Retinal pigment epithelial cell (primary cell): ENCODE measurements around the gene ELFN1.

Experiments
- DNase-seq: peaks from one replicate; pipeline ENCODE4 v3.0.0-alpha.2; 2010; ENCODE audit warnings: low read depth
- H3K4me3 ChIP-seq: 2 replicates; pipeline ENCODE4 v1.5.1; 2011; ENCODE audit warnings: mild to moderate bottlenecking, low read length, control low read depth, moderate library complexity
- TF ChIP-seq, protein P1 (sequence below): conservative IDR thresholded peaks from 2 replicates; pipeline ENCODE4 v1.5.1; 2011; ENCODE audit warnings: low read depth, low read length, control low read depth, inconsistent platforms

Gene ELFN1

DNA sequence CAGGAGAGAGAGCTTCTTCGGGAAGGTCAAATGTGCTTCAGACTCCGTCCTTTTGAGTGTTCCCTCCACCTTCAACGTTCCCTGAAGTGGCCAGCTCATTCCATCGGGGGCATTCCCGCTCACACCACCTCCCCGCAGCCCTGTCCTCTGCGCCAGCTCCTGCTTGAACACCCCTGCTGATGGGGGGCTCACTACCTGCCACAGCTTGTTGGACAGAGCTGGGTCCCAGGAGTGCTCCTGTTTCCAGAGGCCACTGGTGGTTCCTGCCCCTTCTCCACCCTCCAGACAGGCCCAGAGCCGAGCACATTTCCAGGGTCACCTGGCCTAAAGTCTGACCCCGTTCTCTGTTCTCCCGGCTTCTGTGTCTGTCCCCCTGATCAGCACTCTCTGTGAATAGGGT lies 67.4 kb downstream of the ELFN1 start:
- no peak for DNase-seq
- H3K4me3 ChIP-seq, result no peak overlapping the region
- TF ChIP-seq, protein P1, sequence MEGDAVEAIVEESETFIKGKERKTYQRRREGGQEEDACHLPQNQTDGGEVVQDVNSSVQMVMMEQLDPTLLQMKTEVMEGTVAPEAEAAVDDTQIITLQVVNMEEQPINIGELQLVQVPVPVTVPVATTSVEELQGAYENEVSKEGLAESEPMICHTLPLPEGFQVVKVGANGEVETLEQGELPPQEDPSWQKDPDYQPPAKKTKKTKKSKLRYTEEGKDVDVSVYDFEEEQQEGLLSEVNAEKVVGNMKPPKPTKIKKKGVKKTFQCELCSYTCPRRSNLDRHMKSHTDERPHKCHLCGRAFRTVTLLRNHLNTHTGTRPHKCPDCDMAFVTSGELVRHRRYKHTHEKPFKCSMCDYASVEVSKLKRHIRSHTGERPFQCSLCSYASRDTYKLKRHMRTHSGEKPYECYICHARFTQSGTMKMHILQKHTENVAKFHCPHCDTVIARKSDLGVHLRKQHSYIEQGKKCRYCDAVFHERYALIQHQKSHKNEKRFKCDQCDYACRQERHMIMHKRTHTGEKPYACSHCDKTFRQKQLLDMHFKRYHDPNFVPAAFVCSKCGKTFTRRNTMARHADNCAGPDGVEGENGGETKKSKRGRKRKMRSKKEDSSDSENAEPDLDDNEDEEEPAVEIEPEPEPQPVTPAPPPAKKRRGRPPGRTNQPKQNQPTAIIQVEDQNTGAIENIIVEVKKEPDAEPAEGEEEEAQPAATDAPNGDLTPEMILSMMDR, result no peak

DNA sequence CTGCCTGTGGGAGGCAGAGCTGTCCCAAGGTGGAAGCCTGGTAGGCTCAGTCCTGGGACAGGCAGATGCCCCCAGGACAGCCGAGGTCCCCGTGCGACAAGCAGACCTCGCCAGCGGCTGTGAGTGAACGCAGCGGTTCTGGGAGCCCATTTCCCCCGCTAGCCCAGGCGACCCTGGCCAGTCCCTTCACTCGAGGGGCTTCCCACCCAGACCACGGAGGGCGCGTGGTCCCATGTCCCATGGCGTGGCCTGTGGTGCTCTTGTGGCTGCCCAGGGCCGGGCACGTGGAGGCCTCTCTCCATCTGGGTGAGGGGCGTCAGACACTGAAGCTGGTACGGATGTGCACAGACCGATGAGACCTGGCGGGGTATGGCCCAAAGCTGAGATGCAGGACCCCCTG lies 67.9 kb downstream of the ELFN1 start:
- TF ChIP-seq, protein P1, result no peak
- no peak for DNase-seq
- no peak overlapping the region for H3K4me3 ChIP-seq

DNA sequence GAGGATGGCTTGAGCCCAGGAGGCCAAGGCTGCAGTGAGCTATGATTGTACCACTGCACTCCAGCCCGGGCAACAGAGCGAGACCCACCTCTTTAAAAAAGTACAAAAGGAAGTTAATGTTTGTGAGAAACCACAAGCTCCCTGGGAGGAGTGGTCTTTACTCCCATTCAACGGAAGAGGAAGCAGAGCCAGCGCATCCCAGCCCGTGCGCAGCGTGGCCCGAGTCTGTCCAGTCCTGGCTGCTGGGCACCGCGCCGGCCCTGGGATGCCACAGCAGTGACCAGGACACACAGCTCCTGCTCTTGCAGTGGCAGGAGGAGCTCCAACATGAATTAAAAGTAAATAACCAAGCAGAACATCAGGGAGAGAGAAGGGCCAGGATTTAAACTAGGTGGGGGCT lies 68.4 kb downstream of the ELFN1 start:
- DNase-seq, result no peak
- TF ChIP-seq, protein P1, result no peak
- no peak overlapping the region for H3K4me3 ChIP-seq

DNA sequence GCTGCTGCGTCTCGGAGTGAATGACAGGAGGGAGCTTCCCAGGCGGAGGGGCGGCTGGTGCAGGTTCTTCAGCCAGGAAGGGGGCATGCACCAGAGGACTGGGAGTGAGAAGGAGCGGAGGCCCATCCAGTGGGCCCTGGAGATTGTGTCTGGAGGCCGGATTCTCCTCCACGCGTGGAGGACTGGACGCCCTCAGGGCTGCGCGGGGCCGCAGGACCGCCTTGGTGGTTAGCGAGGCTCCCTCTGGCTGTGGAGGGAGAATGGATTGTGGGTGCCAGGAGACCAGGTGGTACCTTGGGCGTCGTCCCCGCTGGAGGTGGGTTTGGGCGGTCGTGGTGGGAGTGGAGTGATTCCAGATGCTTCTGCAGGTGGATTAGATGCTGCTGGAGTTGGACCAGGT lies 68.9 kb downstream of the ELFN1 start:
- no peak for DNase-seq
- TF ChIP-seq, protein P1, result no peak

DNA sequence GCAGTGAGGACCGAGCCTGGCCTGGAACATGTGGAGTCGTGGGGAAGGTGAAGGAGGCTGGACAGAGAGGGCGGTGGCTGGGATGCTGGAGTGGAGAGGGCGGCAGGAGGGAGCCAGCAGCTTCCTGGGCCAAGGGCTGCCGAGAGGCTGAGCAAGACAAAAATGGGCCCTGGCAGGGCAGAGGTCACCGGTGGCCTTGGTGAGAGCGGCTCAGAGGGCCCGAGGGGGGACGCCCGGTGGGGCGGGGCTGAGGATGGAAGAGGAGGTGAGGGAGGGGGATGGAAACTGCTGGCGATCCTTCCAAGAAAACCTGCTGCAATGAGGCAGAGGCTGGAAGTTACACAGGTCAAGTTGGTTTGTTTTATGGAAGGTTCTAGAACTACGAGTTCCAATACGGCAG lies 69.5 kb downstream of the ELFN1 start:
- TF ChIP-seq, protein P1, result no peak
- DNase-seq, result no peak
- no peak overlapping the region for H3K4me3 ChIP-seq

More for the DNA sequence above, 68.9 kb downstream of the ELFN1 start:
- H3K4me3 ChIP-seq, result no peak overlapping the region

DNA sequence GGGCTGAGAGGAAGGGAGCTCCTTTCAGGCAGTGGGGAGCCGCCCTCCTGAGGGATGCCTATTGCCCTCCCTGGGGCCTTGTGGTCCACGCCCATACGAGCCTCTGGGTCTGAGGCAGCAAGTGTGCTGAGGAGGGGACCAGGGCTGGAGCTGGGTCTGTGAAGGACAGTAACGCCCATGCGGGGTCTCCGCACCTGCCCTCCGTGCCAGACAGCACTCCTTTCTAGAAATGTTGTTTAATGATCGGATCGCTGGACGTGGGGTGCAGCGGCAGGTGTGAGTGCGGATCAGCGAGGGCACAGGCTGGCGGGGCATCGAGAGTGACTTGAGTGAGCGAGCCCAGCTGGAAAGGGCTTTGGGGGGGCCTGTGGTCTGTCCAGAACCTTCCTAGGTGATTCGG lies 70.1 kb downstream of the ELFN1 start:
- TF ChIP-seq, protein P1, result no peak

DNA sequence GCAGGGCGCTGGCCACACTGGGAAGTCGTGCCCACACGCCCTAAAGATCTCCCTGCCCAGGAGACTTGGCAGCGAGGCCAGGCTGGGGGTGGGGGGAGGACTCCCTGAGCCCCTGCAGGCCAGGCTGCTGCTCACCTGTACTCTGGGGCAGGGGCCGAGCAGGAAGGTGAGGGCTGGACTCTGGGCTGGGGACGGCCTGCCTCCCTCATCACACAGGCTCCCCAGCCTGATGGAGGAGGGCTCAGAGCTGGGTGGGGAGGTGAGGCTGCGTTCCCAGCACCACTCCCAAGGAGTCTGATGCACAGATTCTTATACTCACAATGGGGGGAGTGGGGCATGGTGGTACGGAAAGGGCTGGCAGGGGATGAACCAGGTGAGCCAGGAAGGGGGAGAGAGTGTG lies 71.2 kb downstream of the ELFN1 start:
- TF ChIP-seq, protein P1, result no peak
- no peak for DNase-seq

More for the DNA sequence above, 70.1 kb downstream of the ELFN1 start:
- H3K4me3 ChIP-seq, result no peak overlapping the region
- DNase-seq, result no peak

More for the DNA sequence above, 71.2 kb downstream of the ELFN1 start:
- no peak overlapping the region for H3K4me3 ChIP-seq
